GM19239 (cell line): ENCODE measurements around the gene CARD10.

Experiments used
- DNase-seq: peaks from one replicate; pipeline ENCODE4 v3.0.0; 2011; ENCODE audit warnings: low spot score; ENCODE audit not compliant: insufficient read length
- FAIRE-seq: peaks from 2 replicates; lab custom pipeline; 2011; peaks lifted over from hg19 to GRCh38; lab: Jason Lieb, UNC

Gene CARD10

DNA sequence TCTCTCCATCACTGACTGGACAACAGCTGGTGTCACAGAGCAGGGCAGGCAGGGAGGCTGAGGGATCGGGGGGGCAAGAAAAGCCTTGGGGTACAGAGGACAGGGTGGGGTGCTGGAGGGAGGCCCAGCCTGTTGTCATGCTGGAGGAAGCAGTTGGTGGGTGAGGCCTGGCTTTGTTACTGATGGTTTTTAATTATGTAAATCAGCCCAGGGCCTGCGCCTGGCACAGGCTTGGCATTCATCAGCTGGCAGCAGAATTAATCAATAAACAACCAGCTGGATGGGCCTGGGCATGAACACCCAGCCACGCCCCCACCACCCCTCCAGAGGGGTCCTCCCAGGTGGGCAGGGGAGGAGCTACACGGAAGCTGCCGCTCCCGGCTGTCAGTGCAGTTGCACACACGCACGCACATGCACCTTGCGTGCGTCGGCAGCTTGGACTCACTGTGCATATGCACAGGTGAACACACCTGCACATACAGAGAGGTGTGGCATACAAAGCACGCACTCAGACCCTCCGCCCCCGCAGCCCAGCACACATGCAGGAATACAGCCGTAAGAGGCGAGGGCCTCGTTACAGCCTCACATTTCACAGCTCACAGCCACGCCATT lies 70.6 kb downstream of the CARD10 start:
- no peak for FAIRE-seq
- DNase-seq: no peak

DNA sequence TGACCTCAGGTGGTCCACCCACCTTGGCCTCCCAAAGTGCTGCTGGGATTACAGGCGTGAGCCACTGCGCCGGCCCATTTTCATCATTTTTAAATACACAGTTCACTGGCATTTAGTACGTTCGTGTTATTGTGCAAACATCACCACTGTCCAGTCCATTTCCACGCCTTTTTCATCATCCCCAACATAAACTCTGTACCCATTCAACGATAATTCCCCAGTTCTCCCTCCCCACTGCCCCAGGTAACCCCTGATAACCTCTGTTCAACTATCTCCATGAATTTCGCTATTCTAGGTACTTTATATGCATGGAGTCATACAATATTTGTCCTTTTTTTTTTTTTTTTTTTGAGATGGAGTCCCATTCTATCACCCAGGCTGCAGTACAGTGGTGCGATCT lies 73.7 kb downstream of the CARD10 start:
- no peak for FAIRE-seq
- no peak for DNase-seq

DNA sequence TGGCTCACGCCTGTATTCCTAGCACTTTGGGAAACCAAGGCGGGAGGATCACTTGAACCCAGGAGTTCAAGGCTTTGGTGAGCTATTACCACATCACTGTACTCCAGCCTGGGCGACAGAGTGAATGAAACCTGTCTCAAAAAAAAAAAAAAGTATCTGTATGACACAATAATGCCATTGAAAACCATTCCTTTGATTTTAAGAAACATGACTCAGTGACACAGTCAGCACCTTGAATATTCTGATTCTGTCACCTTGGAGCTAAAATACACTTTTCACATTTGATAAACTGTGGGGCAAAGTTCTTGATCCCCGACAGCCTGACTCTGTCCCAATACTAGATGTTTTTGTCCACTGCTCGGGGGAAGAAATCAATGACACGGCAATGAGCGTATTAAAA lies 75.2 kb downstream of the CARD10 start:
- no peak for FAIRE-seq
- no peak for DNase-seq

DNA sequence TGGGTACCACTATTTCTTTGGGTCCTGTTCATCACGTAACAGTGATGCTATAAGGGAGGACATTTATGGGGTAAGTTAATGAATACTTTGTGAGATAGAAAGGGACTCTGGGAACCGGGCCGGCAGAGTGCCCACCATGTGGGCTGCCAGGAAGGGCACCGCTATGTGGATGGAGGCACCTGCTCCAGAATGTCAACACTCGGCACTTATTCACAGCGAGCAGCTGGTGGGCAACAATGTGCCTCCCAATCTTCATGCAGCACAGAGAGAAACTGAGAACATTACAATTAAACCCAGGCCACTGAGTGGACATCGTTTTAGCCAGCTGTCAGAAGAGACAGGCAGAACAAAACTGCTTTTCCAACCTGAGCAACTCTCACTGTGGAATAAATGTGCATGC lies 76.1 kb downstream of the CARD10 start:
- DNase-seq (no peak), FAIRE-seq (peak; percentile 14)

DNA sequence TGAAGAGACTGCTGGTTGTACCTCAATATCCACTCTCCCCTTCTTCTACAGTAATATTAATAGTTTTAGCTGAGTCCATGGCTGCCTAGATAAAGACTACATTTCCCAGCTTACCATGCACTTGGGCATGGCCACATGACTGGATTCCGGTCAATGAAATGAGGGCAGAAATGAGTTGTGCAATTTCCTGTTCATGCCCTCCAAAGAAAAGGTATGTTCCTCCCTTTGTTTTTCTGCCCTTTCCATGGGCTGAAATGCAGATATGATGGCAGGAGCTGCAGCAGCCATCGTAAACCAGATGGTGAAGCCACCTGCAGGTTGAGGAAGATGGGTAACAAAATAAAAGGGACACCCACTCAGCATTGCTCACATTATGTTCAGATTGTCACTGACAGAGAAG lies 76.7 kb downstream of the CARD10 start:
- DNase-seq (no peak), FAIRE-seq (no peak)

DNA sequence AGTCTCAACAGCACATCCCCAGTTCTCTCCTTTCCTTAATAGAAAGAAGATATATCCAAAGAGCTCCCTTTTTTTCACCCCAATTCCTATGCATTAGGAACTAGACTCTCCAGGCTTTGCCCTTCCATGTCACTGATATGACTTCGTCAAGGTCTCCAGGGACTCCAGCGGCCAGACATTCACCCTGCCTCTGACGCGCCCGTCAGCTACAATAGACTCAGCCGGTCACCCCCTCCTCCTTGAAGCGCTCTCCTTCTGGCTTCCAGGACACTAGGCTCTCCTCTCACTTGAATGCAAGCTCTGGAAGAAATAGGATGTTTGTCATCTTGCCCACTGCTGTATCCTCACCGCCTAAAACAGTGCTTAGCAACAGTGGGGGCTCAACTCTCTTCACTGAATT lies 77.1 kb downstream of the CARD10 start:
- DNase-seq (no peak), FAIRE-seq (no peak)

DNA sequence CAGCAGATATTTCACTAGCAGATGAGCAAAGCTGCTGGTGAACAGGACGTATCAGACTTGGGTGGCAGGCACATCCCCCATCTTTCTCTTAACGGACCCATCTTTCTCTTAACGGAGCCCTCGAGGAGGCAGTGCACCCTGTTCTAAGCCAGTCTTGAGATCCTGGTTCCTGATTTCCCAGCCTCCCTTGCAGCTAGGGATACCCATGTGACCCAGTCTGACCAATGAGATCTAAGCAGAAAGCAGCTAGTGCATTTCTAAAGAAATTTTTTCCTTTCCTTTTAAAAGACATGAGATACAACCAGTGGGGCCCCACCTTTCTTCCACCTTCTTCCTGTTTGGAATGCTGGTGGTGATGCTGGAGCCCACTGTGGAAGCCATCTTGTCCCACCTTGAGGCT lies 78.3 kb downstream of the CARD10 start:
- DNase-seq (no peak), FAIRE-seq (no peak)
